Glomerular endothelial cell (primary cell): ENCODE data around the gene ARSB. TPM values are rescaled to one million over a fixed set of nuclear protein-coding genes. Genes with fewer than 3 reads are reported as not detected.
"Not testable (repeated sequence)": the region's sequence is repeated elsewhere in the genome, so short reads cannot be mapped to it uniquely, and the experiment has no call there.

Experiments
- DNase-seq: peaks from one replicate; pipeline ENCODE4 v3.0.0-alpha.2; 2011; ENCODE audit warnings: low read depth, low spot score; ENCODE audit errors: extremely low read depth
- total RNA-seq: library from RNA; depleted of rRNA; stranded (reverse); fragments of >200 nt; gene quantifications from 2 replicates; pipeline ENCODE4 v1.2.3, GENCODE V29; 2015

ARSB gene
- total RNA-seq, 1 donor from 2014 or later: 37.2 TPM

GRCh38 chr5:78907255-78907891, 77.7 kb downstream of the ARSB start:
- no peak for DNase-seq

GRCh38 chr5:78905084-78905938, 79.8 kb downstream of the ARSB start:
- no peak for DNase-seq

- no peak for DNase-seq
Measured at GRCh38 chr5:78903861-78904260, 81.2 kb downstream of the ARSB start.

DNA sequence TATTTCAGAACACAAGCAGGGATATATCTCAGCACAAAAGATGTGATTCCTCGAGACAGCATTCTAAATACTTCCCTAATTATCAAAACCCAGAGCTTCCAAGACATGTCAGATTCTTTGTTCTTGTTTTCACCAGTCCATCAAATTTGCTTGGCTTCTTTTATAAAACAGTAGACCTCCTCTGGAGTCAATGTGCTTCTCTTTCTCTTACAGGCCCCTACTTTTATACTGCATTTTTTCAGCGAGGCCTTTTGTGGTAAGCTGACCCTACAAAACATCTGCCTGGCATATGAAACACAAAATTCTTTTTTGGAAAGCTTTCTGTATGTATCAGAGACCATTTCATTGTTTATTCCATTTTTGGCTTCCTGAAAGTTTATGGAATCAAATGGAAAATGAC, 81.8 kb downstream of the ARSB start:
- no peak for DNase-seq

DNA sequence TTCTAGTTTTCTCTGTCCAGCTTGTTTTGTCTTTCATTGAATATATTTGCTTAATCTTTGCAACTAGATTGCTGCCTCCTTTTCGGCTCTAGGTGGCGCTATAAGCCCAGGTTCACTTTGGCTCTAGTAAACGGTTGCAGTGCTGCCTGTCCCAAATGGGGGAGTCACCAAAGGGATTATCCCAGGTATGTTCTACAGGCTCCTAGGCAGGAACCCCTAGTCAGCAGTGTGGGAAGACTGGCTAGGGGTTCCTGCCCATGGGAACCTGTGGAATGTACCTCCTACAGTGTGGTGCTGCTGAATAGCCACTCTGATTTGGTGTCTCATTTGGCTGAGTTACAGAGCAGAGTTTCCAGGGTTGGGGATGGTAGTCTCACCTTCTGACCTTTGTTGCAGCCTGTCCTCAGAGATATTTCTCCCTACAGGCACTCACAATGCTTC, 85.2 kb downstream of the ARSB start:
- no peak for DNase-seq

- DNase-seq: no peak
Measured at GRCh38 chr5:78896132-78896531, 89.0 kb downstream of the ARSB start.

DNA sequence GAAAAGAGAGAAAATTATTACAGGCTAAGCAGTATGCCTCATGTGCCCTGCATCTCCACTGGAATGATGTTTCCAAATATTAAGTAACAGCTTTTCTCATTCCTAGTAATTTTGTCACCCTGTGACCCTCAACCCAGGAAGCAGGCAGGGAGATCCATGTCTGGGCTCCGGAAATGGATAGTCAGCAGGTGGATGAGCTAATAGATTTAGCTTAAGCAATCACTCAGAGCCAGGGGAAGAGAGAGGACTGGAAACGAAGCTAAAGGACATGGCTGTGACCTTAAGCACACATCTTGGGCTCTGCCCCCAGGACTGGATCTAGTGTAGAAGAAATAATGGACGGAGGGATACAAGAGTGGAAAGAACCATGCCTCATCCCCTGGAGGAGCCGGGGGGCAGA, 89.5 kb downstream of the ARSB start:
- DNase-seq: no peak

DNA sequence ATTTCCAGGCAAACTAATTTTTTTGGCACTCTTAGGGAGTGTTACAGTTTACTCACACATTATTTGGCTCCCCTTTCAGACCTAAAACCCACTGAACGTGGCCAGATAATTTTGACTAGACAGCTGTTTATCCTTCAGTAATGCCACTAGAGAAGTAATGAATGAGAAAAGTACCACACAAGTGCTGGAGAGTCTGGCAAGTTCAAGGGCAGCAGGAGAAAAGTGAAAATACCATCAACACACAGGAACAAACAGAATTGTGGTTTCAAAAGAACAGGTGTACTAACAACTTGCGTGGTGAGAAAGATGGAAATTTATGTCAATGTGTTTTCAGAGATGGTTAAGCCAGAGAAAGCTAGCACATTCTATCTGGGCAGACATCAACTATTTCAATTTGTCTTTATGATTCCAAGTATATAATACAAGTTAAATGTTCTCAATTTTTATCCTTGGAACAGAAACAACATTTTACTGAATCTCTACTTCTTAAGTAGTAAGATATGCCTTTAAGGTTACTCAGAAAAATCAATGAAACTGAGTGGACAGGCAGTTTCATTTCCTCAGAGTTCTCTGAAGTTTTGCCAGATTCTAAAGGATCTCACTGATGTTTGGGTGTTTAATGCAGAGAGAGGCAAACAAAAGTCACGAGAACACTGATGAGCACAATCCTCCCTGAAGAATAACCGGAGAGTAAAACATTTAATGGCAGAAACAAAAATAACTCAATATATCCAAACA, 91.0 kb downstream of the ARSB start:
- DNase-seq: no peak

- no peak for DNase-seq
Measured at GRCh38 chr5:78890667-78891379, 94.3 kb downstream of the ARSB start.

DNA sequence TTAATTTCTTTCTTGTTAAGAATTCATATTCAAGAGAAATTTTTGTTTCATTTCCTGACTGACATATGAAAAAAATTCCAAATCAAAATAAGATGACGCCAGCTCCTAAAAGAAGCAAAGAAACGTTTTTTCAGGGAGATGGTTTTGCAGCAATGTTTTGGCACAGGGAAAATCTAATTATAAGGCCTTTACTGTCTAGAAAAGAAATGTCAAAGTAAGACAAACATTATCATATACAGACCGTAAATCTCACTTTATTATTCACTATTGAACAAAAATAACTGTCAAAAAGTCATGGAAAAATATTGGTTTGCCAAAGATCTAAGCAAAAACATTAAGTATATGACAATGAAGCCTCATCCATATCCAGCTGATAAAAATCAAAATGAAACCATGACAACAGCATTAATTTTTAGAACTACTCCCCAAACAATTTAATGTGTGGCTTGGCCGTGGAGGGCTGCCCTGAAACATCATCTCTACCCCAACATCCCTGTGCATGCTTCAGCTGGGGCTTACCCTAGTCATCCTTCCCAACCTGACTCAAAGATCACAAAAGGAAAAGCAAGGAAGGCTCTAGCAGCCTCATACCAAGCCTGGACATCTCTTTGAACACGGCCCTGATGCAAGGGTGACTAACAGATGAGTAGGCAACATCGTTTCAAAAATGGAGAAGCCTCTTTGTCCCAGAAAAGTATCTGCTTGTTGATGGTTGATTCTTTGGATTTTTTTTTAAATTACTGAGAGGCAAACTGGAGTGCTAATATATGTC, 95.6 kb downstream of the ARSB start:
- no peak for DNase-seq

DNA sequence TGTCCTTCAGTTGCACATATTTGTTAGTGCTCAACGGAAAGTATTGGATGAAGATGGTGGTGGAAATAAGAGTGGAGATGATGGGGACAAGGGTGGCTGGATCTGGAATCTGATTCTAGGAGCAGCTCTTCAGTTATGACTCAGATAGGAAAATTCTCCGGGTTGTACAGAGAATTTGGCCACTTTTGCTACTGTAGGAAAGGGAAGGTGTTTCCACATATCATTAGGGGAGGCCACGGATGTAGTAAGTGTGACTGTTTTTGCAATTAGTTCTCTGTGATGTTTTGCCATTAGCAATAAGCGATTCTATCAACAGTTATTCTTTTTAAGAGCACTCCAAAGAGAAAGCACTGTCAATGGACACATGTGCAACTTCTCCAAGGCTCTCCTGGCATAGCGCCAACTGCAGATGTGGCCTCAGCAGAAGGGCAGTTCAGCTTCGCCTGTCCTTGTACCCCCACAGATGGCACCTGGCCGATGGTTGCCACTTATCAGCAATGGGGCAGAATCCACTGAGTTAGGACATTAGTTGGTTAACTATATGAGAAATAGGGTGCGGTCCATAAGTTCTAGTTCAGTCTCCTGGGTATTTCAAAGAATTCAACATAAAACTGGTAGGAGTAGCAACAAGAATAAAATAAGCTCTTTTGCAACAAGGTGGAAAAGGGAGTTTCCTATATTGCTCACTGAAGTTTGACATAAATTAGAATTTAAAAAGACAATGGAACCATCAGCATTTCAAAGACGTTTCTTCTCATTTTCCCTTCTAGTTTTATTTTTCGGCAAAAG, 96.3 kb downstream of the ARSB start:
- no peak for DNase-seq

- DNase-seq: no peak
Measured at GRCh38 chr5:78887384-78888118, 97.6 kb downstream of the ARSB start.

- DNase-seq: no peak
Measured at GRCh38 chr5:78886341-78887230, 98.5 kb downstream of the ARSB start.

DNA sequence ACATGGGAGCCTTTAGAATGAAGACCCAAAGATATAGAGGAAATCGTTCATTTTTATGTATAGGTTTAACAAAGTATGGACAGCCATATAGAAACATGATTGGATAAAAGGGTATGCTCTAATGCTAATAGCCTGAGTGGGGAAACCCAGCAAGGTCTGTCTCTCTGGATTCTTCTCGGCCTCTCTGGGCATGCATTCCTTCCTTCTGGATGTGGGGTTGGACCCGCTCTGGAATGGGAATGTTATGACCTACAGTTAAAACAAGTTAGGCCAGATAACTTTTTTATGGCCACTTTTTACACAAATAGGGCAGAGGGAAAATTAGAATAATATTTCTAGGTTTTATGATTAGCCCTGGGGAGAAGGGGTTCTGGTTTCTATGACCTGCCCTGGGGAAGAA, 103.2 kb downstream of the ARSB start:
- no peak for DNase-seq

- no peak for DNase-seq
Measured at GRCh38 chr5:78879516-78879915, 105.6 kb downstream of the ARSB start.

DNA sequence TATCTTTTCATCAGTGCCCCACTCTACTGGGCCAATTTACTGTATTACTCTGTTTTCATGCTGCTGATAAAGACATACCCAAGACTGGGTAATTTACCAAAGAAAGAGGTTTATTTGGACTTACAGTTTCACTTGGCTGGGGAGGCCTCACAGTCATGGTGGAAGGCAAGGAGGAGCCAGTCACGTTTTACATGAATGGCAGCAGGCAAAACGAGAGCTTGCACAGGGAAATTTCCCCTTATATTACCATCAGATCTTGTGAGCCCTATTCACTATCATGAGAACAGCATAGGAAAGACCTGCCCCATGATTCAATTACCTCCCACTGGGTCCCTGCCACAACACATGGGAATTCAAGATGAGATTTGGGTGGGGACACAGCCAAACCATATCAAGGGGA, 119.0 kb downstream of the ARSB start:
- DNase-seq: not testable (repeated sequence)

DNA sequence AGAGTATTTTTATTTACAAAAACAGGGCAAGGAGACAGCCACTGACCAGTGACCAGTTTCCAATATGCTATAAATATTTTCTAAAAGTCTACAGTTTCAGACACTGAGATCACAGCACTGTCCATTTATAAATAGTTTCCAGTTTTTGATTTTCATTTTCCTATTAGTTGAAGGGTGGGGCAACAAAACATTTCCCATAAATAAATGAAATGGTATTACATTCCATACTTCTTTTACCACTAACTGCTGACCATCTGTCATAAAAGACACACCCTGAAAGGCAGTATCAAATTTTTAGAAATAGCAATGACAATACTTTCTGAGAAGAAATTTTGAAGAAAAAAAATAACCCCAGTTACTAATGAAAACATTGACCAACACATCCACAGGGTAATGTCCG, 126.7 kb downstream of the ARSB start:
- DNase-seq: no peak

DNA sequence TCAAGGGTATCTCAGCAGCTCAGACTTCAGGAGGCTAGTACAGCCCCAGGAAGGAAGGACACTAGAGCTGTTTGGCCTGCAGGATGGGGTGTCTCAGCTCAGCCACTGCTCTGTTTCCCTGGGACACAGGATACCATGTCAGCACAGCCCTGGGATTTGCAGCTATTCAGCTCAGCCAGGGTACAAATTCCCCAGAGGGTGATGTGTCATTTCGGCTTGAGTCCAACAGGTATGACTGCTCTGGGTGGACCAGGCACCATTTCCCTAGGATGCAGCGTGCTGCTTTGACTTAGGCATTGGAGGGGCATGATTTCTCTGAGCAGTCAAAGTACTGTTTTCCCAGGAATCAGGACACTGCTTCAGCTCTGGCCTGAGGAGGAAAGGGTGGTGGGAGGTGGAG, 130.1 kb downstream of the ARSB start:
- DNase-seq: no peak
